Stimulated activated CD4-positive, alpha-beta T cell treated with anti-CD3 and anti-CD28 coated beads, Interleukin-4, amount 100 ng/mL, for 4 hours (primary cell): ENCODE results near the gene DDAH1.

ENCODE experiments used
- DNase-seq, 2 experiments: peaks; one replicate each; pipeline ENCODE4 v3.0.0-alpha.2; 2020

The DDAH1 gene

DNA sequence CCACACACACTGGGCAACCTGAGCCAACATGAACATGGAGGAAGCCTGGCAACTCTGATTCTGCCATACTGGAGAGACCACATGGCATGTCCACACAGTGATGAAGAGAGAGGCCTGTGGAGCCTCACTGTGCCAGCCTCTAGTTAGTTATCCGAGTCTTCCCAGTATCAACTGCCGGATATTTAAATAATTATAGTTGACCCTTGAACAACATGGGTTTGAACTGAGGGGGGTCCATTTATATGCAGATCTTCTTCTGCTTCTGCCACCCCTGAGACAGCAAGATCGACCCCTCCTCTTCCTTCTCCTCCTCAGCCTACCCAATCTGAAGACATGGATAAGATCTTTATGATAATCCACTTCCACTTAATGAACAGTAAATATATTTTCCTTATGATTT is 27.8 kb downstream of the DDAH1 start:
- DNase-seq, result no peak

DNA sequence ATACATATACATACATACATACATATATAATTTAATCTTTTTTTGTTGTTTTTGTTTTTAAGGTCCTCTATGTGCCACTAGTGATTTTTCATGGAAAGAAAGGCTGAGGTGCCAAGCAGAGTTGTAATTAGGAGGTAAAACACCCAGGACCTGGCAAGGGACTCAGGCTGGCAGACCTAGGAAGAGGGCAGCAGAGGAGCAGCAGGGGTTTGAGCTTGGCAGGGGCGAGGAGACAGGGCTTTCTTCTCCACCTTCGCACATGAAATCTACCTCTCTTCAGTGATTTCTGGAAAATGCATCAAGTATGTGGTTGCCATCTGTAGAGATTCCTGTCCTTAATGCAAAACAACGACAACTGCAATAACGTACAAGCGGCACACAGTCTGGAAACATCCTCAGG is 31.9 kb downstream of the DDAH1 start:
- DNase-seq, result no peak

GRCh38 chr1:85428471-85429089 is 36.4 kb downstream of the DDAH1 start:
- DNase-seq, result no peak

DNA sequence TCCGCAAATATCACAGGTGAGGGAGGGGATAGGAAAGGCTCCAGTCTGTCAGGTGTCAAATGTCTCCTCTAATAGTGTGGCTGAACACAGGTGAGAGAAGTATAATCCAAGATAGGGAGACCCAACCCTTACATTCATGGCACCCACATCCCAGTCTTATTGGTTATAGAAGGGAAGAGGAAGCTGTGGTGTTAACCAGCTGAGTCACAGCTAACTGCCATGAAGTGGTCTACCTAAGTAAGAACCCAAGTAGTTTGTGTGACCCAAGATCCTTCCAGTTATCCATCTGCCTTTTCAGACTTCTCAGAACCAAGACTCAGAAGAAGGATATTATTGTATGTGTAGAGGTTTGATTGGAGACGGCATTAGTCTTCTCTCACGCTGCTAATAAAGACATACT is 37.1 kb downstream of the DDAH1 start:
- DNase-seq, result no peak

GRCh38 chr1:85427331-85427730 is 37.6 kb downstream of the DDAH1 start:
- no peak for DNase-seq

DNA sequence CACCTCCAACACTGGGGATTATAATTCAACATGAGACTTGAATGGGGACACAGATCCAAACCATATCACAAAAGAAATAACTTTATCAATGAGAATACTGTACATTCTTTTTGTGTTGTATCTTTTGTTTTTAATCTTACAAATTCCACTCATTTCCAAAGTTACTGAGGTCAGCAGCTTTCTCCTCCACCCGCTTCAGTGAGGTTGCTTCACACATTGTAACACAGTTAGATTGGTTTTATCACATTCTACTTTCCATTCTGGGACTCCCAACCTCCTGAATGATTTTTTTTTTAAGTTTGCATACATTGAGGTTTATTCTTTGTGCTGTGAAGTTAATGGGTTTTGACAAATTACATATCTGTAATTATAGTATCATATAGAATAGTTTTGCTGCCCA is 43.8 kb downstream of the DDAH1 start:
- DNase-seq, result no peak

DNA sequence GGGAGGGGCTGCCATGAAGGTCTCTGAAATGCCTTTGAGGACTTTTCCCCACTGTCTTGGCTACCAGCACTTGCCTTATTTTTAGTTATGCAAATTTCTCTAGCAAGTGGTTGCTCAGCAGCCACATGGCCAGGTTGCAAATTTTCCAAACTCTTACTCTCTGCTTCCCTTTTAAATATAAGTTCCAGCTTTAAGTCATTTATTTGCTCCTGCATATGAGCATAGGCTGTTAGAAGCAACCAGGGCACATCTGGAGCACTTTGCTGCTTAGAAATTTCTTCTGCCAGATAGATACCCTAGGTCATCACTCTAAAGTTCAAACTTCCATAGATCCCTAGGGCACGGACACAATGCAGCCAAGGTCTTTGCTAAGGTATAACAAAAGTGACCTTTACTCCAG is 44.8 kb downstream of the DDAH1 start:
- DNase-seq, result no peak

GRCh38 chr1:85417876-85418275 is 47.1 kb downstream of the DDAH1 start:
- no peak for DNase-seq

GRCh38 chr1:85417017-85417416 is 47.9 kb downstream of the DDAH1 start:
- no peak for DNase-seq

DNA sequence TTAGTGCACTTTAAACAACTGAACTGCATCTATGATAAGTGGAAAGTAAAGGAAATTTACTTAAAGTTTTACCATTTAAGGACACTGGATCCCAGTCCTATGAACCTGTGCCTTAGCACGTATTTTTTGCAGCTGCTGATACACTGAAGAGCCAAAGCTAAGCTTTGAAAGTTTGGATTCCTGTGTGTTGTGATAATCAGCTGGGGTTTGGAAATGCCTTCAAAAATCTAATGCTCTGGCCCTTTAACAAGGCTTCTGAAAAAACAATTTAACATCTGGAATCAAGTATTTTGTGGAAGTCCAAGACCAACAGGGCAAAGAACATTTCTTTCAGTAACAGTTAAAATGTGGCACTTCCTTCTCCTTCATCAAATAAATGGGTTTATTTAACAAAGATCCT is 51.8 kb downstream of the DDAH1 start:
- DNase-seq, result no peak

DNA sequence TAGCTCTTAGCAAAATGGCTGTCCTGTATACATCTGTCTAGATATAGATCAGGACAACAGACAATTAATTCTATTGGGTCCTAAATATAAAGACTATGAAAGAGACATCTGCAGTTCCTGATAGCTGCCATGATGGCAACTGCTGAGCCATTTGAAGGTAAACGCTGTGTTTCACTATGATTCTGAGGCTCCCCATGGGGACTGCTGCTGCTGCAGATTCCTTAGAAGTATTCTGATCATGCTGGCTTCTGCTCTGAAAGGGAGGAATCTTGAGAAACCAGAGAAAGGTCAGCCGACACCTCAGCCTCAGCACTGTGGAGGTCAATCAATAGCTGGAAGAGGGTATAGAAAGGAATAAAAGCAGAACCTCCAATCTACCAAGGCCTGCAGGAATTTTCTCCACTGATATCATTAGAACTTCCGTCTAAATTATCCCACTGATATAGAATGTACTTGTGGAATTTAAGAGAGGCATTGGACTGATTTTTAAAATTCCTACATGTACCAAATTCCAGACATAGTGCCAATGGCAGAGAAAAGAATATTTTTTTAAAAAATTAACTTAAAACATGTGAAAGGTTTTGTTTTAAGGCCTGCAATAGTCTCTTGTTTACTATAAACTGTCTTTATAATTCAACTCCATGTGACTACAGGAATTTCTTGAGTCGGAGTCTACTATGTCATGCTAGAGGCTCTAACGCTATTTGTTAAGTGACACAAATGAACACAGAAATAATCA is 53.2 kb downstream of the DDAH1 start:
- DNase-seq, result no peak

- DNase-seq, result no peak
Measured at GRCh38 chr1:85409516-85409915, 55.4 kb downstream of the DDAH1 start.

DNA sequence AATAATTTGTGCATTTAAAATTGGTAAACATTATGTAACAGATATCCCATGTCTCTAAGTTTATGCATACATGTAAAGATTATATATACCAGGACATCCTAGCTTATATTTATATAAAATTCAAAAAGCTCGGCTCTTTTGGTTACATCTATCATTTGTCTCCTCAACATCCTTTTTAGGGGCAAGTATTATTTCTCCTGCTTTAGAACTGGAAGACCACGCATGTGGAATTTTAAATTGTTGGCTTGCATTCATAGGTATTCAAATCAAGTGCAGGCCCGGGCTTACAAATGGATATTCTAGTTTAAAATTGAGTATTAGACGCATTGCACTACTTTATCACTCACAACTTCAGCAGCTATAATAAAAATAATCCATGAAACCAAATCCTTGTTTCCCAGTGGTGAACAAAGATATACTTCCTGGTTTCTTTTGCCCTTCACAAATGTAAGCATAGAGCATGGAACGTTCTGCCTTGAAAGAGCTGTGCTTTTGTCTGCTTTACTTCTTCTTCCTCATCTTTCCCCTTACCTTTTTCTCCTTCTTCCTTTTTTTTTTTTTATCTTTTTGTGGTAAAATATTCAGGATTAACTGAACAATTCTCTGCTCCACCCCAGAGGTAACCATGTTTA is 57.1 kb downstream of the DDAH1 start:
- DNase-seq, result no peak

GRCh38 chr1:85406887-85407533 is 57.9 kb downstream of the DDAH1 start:
- DNase-seq, result no peak

GRCh38 chr1:85406081-85406480 is 58.9 kb downstream of the DDAH1 start:
- no peak for DNase-seq

DNA sequence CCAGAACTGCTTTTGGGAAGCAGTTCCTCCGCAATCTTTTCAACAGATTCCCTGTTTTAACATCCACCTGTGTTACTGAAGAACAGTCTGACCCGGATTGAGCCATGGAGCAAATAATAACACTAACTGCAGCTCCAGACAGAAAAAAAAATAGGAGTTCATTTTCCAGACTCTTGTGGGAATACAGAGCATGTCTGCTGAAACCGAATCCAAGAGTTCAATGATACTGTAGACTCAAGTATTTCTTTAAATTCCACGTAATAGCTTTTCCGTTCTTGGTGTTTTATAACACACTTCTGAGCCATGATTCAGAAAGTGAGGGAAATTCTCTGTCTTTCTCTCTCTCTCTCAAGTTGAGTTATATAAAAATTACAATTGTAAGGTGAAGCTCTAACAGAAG is 60.6 kb downstream of the DDAH1 start:
- no peak for DNase-seq

GRCh38 chr1:85398391-85399064 is 66.4 kb downstream of the DDAH1 start:
- DNase-seq, result no peak

DNA sequence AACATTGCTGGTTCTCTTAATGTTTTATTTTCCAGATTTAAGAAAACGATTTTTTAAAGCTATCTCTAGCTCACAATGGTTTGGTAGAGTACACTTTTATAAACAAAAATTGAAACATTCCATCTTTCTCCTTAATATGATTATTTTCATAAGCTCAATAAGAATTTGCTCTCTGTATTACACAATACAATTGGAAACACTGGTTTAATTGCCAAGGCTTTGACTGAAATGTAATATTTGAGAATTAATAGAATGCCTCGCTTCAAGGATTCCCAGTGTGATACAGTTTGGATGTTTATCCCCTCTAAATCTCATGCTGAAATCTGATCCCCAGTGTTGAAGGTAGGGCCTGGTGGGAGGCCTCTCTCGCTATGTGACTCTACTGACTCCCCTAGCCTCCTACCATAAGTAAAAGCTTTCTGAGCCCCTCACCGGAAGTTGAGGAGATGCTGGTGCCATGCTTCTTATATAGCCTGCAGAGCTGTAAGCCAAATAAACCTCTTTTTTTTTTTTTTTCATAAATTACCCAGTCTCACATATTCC is 67.4 kb downstream of the DDAH1 start:
- no peak for DNase-seq

GRCh38 chr1:85396194-85396593 is 68.8 kb downstream of the DDAH1 start:
- DNase-seq, result no peak

- no peak for DNase-seq
Measured at GRCh38 chr1:85394130-85394529, 70.8 kb downstream of the DDAH1 start.

GRCh38 chr1:85393490-85393889 is 71.5 kb downstream of the DDAH1 start:
- no peak for DNase-seq

GRCh38 chr1:85388416-85388815 is 76.5 kb downstream of the DDAH1 start:
- DNase-seq, result no peak

DNA sequence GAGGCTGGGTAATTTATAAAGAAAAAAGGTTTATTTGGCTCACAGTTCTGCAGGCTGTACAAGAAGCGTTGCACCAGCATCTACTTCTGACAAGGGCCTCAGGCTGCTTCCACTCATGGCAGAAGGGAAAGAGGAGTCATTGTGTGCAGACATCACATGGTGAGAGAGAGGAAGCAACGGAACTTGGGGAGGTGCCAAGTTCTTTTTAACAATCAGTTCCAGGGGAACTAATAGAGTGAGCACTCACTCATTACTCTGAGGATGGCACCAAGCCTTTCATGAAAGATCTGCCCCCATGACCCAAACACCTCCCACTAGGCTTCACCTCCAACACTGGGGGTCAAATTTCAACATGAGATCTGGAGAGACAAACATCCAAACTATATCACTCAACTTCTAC is 77.2 kb downstream of the DDAH1 start:
- no peak for DNase-seq
